NCI-H774 (cell line): ENCODE measurements around the gene PLSCR2.
"Not testable (repeated sequence)": the region's sequence is repeated elsewhere in the genome, so short reads cannot be mapped to it uniquely, and the experiment has no call there.

ENCODE experiments used
- DNase-seq: peaks from one replicate; lab custom pipeline; 2025; lab: John Stamatoyannopoulos, UW

PLSCR2 gene

GRCh38 chr3:146469150-146470017 is at the start of gene PLSCR2:
TSS of gene PLSCR2 (minus strand) at chr3:146469561. CDS start at chr3:146459904, 9,657 bp downstream.
- DNase-seq: peak; percentile 97

- peak; percentile 57 for DNase-seq
These were observed 48.5 kb upstream of the PLSCR2 start for GRCh38 chr3:146517684-146518435.

GRCh38 chr3:146513386-146514051 is 44.2 kb upstream of the PLSCR2 start:
- no peak for DNase-seq

GRCh38 chr3:146511402-146512134 is 42.2 kb upstream of the PLSCR2 start:
- no peak for DNase-seq

GRCh38 chr3:146507331-146508120 is 38.2 kb upstream of the PLSCR2 start:
- DNase-seq: no peak

- no peak for DNase-seq
These were observed 36.2 kb upstream of the PLSCR2 start for GRCh38 chr3:146505516-146505915.

GRCh38 chr3:146504498-146505197 is 35.3 kb upstream of the PLSCR2 start:
- no peak for DNase-seq

GRCh38 chr3:146503461-146504202 is 34.3 kb upstream of the PLSCR2 start:
- no peak for DNase-seq

- DNase-seq: no peak
These were observed 33.6 kb upstream of the PLSCR2 start for GRCh38 chr3:146502887-146503460.

GRCh38 chr3:146501752-146502151 is 32.4 kb upstream of the PLSCR2 start:
- no peak for DNase-seq

GRCh38 chr3:146499701-146500100 is 30.3 kb upstream of the PLSCR2 start:
- no peak for DNase-seq

- DNase-seq: no peak
These were observed 28.8 kb upstream of the PLSCR2 start for GRCh38 chr3:146498002-146498736.

GRCh38 chr3:146497145-146497843 is 27.9 kb upstream of the PLSCR2 start:
- not testable (repeated sequence) for DNase-seq

- DNase-seq: no peak
These were observed 27.4 kb upstream of the PLSCR2 start for GRCh38 chr3:146496726-146497125.

- no peak for DNase-seq
These were observed 26.9 kb upstream of the PLSCR2 start for GRCh38 chr3:146496251-146496650.

GRCh38 chr3:146493761-146494160 is 24.4 kb upstream of the PLSCR2 start:
- DNase-seq: no peak

GRCh38 chr3:146493221-146493620 is 23.9 kb upstream of the PLSCR2 start:
- DNase-seq: no peak

GRCh38 chr3:146491303-146491702 is 21.9 kb upstream of the PLSCR2 start:
- no peak for DNase-seq
